GM21360 (cell line): ENCODE data around the gene DGCR8.
"Not testable (repeated sequence)": the region's sequence is repeated elsewhere in the genome, so short reads cannot be mapped to it uniquely, and the experiment has no call there.

ENCODE experiments used
- ATAC-seq: cut with Tn5 transposase; IDR thresholded peaks from one replicate; pipeline ENCODE4 v1.9.1; 2021; ENCODE audit warnings: mild to moderate bottlenecking, moderate library complexity; ENCODE audit not compliant: unreplicated experiment

The DGCR8 gene

DNA sequence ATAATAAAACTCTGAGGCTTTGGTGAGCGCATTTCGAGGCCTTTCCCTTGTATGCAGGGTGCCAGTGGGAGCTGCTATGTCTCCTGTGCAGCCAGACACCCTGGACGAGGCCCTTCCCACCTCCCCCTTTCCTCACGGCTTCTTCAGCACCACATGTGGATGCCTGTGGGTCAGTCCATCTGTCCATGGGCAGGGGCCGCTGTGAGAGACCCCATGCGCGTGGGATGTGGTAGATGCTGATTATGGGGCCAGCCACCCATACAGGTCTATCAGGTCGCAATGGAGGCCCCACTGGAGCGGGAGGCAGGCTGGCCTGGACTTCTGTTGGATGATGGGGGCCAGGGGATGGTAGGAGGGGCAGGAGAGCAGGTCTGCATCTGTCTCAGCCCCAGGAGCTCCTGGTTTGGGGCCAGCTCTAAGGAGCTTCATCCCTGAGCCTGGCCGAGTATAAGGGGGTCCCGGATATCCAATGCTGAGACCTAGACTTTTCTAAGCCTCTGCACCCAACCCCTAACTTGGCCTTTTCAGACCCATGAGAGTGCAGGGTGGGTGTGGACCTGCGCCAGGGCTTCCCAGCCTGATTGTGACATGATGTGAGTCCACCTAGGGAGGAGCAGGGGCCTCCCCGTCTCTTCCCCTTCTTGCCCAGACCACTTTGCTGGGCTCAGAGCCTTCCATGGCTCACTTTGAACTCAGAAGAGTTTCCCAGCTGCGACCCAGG, 14.0 kb upstream of the DGCR8 start:
- ATAC-seq = no peak

DNA sequence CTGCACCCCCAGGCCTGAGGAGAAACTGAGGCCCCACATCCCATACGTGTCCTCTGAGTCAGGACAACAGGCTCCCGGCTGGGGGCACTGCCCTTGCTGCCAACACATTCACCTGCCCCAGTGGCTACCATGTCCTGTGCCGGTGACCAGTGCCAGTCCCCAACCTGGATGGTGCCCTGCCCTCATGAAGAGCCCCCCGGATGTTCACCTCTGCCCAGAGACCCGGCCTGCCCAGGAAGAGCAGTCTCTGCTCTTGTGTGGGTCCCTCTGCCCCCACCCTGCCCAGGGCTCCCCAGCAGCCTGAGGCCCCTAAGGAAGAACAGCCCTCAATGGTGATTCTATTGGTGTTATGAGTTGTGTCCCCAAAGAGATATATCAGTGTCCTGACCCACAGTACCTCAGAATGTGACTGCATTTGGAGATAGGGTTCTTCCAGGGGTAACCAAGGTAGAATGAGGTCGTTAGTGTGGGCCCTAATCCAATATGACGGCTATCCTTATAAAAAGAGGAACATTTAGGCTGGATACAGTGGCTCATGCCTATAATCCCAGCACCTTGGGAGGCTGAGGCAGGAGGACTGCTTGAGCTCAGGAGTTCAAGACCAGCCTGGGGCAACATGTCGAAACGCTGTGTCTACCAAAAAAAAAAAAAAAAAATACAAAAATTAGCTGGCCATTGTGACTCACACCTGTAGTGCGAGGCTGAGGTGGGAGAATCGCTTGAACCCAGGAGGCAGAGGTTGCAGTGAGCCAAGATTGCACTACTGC, 13.2 kb upstream of the DGCR8 start:
- ATAC-seq = no peak

DNA sequence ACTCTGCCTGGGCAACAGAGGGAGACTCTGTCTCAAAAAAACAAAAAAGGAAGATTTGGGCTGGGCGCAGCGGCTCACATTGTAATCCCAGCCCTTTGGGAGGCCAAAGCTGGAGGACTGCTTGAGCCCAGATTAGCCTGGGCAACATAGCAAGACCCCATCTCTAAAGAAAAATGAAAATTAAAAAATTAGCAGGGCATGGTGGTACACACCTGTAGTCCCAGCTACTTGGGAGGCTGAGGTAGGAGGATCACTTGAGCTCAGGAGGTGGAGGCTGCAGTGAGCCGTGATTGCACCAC, 12.7 kb upstream of the DGCR8 start:
- not testable (repeated sequence) for ATAC-seq

DNA sequence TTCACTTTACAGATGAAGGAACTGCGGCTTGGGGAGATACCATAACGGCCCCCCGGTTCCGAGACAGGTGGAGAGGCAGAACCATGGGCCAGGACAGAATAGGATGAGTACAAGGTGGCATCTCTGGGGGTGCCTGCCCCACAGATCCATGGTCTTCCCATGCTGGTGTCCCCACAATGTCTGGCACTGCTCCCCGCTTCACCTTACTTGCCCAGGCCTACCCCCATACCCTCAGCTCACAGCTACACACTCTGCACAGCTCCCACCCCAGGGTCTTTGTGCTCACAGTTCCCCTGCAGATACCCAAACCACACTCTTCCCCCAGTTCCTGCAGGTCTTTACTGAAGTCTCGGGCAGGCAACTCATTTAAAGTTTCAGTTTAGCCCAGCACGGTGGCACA, 11.4 kb upstream of the DGCR8 start:
- ATAC-seq = no peak

DNA sequence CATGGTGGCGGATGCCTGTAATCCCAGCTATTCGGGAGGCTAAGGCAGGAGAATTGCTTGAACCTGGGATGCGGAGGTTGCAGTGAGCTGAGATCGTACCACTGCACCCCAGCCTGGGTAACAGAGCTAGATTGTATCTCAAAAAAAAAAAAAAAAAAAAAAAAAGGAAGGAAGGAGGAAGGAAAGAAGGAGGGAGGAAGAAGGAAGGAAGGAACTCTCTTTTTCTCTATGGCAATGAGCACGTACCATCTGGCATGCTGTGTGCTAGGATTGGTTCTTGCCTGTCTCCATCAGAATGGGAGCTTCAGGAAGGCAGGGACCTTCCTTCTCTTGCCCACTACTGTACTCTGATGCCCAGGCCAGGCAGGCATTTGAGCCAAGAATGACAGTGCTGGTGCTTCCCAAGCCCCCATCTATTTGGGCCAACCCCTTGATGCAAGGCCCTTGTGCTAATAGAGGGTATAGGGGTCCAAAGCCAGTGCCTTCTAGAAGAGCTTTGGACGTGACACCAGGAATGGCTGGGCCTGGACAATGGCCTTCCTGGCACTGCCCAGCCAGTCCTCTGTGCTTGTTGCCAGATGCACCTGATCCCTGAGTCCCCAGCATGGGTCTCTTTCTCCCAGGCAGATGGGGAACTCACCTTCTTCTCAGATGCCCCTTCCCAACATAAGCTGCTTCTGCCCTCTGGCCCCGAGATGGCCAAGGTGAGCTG, 10.6 kb upstream of the DGCR8 start:
- ATAC-seq = no peak

DNA sequence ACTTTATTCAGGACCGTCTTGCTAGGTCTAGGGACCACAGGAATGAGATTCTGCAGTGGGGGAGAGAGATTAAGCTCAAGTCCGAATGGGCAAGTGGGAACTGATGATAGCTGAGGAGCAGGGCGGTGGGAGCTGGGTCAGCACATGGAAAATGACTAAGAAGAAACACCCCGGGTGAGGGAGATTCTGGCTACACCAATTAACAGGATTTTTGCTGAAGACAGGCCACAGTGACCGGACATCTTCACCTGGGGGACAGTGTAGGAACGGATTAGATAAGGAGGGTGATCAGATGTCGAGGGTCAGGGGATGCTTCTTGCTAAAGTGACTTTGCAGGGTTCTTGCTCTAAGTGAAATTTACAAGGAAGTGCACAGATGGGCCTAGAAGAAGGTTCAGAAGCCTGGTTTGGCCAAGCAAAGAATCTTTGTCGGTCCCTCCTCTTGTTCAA, 8.5 kb upstream of the DGCR8 start:
- ATAC-seq = no peak

DNA sequence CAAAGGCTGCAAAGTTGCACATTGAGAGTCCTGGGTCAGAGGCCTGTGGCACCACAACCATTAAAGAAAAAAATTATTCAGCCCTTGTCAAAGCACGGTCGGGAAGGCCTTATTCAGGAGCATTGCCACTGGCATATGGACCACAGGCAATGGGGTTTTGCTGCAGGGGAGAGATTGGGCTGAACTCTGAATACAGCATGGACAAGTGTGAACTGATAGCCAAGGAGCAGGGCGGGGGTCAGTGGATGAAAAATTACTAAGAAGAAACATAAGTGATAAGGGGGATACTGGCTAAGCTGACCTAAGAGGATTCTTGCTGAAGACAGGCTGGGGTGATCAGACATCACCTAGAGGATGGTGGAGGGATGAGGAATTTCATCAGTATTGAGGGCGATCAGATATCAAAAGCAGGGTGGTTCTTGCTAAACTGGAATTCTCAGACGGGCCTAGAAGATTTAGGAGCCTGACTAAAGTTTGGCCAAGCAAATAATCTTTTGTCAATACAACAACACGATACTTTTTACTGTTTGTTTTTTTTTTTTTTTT, 3.3 kb upstream of the DGCR8 start:
- no peak for ATAC-seq

DNA sequence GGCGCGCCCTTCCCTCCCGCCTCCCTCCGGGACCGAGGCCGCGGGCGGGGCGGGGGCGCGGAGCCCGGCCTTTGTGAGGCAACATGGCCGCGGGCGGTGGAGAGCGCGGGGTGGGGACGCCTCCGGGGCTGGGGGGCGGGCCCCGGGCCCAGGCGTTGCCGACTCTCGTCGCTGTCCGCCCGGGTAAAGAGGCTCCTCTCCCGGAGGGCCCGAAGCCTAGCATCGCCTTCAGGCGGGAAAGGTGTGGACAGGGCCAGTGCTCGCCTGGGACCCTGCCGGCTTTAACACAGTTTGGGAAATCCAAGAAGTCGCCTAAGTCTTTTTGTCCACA, 369 bp downstream of the DGCR8 start:
- ATAC-seq = peak; percentile 56

DNA sequence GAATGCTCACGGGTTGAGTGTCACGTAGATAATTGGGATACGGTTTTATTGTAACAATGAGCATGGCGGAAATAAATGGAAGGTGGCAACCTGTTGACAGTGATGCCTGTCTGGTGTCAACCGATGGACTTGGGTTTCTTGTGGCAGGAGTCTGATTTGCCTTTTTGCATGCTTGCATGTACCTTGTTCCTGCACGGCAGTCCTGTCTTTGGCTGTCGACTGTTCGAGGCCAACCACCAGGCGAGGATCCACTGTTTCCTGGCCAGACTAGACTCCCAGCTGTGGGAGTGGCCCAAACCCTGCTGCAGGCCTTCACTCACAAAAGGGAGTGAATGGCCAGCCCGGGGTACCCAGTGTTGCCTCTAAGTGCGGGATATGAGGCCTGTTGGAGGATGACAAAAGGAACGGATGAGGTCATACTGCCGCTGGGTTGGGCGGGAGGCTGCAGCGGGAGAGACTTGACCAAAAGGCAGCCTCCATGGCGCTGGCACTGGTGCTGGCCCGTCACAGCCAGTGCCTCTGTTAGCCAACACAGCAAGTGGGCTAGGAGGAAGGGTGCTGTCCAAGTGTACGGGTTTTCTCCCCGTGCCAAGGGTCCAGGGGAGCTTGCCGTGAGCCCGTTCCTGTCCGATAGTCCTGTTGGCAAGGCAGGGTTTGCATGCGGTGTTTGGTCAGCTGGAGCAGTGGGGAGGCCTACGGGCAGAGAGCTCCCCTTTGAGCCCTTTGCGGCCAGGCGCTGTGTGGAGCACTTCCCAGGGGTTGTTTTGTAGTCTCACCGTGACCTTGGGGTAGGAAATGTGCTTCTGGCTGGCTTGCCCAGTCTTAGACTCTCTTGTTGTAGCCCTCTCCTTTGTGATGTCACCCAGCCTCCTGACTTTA, 974 bp downstream of the DGCR8 start:
- ATAC-seq = no peak

DNA sequence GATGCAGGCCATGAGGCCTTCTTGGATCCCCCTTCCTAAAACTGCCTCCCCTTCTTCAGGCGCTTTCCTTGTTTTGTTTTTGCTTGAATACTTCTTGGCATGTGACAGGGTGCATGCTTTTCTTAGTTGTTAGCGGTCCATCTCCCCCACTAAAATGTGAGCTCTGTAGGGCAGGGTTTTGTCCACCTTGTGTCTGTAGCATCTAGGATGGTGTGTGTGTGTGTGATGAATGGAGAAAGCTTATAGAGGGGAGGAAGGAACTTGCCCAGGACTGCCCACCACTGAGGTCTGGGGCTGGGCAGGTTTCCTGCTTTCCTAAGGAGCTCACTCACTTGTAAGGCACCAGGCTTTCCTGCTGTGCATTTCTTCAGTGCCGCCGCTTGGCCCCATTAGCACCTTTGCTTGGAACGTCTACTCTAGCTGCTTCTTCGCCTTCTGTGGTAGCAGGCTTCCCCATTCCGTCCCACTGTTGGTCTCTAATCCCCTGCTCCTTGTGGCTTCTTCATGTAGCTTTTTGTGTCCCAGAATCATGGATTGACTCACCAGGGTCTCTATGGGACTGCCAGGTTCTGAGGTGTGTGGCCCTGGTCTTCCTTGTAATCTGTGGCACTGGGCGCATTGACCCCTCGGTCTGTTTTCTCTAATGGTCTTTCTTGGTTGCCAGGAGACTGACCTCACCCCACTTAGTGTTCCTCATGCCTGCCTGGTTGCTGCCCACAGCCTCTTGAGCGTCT, 3.3 kb downstream of the DGCR8 start:
- no peak for ATAC-seq

DNA sequence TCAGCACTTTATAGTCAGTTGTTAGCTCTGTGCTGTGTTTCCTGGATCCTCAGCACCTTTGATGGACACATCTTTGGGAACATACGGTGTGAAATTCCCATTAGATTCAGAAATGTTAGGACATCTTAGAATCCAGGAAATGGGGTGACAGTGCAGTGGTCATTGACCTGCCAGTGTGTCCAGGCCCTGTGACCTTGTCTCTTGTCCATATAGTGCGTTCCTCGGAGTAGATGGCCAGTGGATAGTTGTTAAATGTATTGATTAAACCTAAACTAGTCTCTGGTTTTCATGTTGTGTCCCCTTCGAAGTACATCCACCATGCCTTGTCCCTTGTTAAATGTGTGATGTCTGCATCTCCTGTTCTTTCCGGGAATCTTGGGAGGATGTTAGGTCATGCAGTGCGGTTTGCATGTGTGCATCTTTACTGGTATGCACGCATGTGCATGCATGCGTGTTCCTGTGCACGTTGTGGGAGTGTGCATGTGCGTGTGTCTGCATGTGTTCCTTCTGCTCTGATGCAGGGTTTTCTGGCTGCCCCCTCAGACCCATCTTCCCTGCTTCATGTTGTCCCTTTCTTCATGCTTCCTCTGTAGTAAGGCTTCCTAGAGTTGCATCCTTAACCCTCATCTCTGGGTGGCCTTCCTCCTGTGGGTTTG, 4.0 kb downstream of the DGCR8 start:
- ATAC-seq = no peak

DNA sequence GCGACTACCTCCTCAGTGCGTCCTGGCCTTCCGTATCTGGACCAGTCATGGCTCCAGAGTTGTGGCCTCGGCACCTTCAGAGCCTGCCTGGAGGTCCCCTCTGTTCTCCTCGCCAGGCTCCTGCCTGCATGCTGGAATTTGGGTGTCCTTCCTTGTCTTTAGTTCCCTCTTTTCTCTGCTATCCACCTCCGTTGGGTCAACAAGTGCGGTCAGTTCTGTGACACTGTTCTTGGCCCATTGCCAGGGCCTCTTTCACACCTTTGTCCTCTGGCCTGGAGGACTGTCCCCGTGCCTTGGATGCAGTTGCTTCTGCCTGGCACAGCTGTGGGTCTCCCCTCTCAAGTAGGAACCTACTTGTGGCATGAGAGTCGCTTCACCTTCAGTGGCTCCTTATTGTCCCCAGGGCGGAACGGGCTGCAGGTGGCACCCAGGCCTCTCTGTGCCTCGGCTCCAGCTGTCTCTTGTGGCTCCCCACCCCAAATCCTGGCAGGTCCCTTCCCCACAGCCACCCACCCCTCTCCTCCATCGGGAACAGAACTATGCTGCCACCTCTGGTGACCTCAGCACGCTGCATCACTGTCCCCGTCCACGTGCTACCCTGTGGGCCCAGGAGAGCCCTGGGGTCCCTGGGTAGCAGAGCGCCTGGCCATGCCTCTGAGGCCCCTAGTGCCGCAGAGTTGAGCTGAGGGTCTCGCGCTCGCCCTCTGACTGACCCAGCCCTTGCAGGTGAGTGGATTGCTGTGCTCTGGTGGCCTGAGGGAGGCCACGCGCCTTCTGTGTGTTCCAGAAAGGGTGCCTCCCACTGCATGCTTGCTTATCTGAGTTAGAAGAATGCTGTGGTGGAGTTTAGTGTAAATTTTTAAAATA, 4.7 kb downstream of the DGCR8 start:
- no peak for ATAC-seq

DNA sequence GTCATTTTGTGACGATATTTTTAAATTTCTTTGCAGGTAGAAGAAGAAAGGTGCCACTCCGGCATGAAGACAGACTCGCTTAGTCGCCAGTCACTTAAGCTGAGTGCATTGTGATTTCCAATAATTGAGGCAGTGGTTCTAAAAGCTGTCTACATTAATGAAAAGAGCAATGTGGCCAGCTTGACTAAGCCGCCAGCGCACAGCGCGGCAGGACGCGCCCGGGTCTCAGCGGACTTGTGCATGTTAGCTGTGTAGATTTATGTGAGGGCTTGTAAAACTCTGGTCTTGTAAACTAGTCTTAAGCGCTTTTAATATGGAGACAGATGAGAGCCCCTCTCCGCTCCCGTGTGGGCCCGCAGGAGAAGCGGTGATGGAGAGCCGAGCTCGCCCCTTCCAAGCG, 5.6 kb downstream of the DGCR8 start:
- no peak for ATAC-seq

DNA sequence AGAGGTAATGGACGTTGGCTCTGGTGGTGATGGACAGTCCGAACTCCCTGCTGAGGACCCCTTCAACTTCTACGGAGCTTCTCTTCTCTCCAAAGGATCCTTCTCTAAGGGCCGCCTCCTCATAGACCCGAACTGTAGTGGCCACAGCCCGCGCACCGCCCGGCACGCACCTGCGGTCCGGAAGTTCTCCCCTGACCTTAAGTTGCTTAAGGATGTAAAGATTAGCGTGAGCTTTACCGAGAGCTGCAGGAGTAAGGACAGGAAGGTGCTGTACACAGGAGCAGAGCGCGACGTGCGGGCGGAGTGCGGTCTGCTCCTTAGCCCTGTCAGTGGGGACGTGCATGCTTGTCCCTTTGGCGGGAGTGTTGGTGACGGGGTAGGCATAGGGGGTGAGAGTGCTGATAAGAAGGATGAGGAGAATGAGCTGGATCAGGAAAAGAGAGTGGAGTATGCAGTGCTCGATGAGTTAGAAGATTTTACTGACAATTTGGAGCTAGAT, 6.1 kb downstream of the DGCR8 start:
- ATAC-seq = no peak

DNA sequence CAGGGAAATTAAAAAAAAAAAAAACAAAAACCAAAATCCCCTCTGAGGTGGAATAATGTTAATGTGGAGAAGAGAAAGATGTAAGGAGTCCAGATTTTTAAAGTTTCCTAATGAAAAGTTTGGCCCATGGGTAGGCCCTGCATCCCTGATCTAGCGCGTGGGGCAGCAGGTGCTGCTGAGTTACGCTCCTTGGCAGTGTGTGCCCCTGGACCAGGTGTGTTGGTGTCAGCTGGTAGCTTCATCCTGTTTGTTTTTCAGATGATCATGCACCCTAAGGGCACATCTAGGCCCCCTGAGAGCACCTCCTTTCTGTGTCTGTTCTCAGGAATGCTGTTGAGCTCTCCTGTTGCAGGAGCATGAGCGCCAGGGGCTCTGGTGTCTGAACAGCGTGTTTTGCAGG, 6.7 kb downstream of the DGCR8 start:
- ATAC-seq = no peak

DNA sequence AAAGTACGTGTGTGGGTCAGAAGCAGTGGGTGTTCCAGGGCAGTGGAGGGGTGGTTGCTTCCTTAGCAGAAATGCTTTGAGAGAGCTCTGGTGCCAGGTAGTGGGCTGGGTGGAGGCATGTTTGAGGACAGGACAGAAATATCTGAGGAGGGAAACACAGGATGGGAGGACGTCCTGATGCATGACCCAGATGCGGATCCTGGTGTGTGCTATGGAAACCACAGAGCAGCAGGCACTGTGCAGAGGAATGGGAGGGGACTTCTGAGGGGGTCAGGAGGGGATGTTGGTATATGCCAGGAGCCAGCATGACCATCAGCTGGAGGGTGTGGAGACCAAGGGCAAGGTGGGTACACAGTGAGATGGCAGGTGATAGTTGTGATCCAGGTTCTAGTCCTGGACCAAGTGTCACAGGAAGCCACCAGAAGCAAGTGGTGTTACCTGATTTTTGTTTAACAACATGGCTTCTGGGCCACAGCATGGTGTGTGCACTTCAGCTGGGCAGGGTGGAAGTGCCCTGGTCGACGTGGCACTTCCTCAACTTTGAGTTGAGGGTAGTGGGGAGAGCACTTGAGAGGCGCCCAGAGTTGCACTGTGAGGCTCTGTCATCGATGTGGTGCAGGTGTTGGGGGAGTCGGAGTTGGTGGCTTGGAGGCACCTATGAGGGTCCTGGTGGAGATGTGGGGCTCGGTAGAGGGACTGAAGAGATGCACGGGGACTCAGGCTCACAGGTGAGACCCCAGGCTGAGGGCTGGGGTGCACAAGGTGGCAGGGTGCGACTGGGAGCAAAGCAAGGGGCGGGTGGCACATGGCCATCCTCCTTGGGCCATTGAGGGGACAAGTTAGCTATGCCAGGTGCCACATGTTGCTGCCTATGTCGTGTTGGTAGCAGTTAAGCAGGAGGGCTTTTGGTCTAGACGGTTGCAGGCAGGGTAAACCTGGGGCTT, 7.5 kb downstream of the DGCR8 start:
- no peak for ATAC-seq

DNA sequence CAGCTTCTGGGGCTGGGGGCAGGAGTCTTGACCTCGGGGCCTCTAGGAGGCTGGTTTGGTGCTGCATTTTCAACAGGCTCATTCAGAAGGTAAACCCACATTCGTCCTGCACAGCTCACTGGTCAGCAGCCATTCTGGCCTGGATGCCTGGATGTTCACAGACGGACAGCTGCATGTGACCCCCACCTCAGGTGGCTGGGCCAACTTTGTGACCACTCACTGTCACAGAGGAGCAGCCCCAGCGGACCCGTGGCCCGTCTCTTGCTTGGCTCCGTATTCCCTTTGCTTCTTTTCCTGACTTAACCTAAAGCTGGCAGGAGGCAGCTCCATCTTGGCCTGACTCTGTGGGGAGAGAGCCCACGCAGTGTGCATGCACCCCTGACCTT, 8.2 kb downstream of the DGCR8 start:
- ATAC-seq = no peak
